Stimulated activated CD8-positive, alpha-beta memory T cell treated with anti-CD3 and anti-CD28 coated beads, Interleukin-12 subunit alpha, Interleukin-12 subunit beta, amount 100 ng/mL, for 24 hours (primary cell): ENCODE measurements around the gene DAGLA.
A peak's percentile ranks its signal among the peaks of the same experiment; 100 is the strongest.

Experiments used
- DNase-seq: peaks from one replicate; pipeline ENCODE4 v3.0.0-alpha.2; 2020; ENCODE audit errors: extremely low read depth

The DAGLA gene

GRCh38 chr11:61728940-61729219 is 48.7 kb downstream of the DAGLA start:
- DNase-seq, result no peak

GRCh38 chr11:61730240-61730994 is 50.2 kb downstream of the DAGLA start:
- DNase-seq, result no peak

DNA sequence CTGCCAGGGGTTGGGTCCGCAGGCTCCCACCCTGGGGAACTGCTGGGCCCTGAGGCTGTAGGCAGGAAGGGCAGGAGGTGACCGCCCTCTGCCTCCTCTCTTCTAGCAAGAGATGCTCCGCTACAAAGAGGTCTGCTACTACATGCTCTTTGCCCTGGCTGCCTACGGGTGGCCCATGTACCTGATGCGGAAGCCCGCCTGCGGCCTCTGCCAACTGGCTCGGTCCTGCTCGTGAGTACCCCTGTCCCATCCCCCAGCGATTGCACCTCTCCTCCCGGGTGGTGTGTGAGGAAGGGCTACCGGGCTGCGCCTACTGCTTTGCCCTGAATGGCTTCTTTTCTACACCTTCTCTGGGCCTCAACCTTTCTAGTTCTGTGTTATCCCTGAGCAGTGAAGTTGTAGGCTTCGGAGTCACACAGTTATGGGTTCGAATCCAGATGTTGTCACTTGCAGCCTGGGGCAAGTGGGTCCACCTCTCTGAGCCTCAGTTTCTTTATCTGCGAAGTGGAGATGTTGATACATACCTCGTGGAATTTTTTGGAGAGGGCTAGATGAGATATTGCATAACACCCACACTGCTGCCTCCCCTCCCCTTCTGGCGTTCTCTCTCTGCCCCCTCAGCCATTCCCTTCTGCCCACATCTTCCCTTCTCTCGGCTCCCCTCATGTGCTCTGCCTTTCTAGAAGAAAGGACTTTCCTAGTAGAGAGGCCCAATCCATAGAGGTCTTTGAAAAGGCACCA is 51.2 kb downstream of the DAGLA start:
- DNase-seq, result no peak

- DNase-seq, result no peak
Observed at GRCh38 chr11:61731952-61732675, 51.9 kb downstream of the DAGLA start.

GRCh38 chr11:61732705-61733104 is 52.5 kb downstream of the DAGLA start:
- DNase-seq, result no peak

DNA sequence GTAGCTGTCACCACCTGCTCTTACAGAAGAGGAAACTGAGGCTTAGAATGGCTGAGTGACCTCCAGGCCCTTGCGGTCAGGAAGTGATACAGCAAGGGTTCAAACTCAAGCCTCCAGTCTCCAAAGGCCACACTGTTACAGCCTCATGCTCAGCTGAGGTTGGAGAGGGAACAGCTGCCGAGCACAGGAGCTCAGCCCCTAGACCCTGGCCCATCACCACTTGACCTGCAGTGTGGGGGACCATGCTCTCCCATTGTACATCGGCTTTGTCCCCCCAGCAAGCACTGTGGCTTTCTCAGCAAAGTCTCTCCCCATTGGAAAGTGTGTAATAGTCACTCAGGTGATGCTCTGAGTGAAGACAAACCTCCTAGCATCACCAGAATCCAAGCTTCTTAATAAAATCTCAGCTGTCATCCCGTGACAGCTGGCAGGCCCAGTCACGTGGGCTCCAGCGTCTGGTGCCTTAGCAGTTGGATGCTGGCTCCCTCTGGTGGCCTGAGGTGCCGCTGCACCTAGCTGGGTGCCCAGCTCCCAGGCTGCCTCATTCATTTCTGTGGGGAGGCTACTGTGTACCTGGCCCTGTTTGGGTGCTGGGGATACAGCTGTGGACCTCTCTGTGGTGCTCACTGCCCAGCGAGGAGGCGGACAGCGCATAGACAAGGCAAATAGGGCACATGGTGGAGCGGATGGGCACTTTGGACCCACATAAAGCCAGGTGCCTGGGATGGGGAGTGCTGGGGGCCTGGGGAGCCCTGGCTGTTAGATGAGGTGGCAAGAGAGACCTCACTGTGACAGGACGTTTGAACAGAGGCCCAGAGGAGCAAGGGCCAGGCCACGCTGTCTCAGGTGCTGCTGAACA is 53.2 kb downstream of the DAGLA start:
- DNase-seq, result peak; percentile 55

DNA sequence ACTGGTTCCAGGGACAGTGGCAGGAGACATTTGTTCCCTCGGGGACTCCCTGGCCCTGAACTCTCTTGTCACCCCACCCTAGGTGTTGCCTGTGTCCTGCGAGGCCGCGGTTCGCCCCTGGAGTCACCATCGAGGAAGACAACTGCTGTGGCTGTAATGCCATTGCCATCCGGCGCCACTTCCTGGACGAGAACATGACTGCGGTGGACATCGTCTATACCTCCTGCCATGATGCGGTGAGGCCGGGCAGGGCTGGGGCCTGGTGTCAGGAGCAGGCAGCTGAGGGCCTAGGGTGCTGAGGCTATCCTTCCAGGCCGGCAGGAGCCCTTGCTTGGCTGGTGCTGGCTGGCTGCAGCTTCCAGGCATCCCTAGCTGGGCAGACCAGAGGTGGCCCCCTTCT is 54.6 kb downstream of the DAGLA start:
- no peak for DNase-seq

GRCh38 chr11:61735391-61735790 is 55.2 kb downstream of the DAGLA start:
- DNase-seq, result no peak

DNA sequence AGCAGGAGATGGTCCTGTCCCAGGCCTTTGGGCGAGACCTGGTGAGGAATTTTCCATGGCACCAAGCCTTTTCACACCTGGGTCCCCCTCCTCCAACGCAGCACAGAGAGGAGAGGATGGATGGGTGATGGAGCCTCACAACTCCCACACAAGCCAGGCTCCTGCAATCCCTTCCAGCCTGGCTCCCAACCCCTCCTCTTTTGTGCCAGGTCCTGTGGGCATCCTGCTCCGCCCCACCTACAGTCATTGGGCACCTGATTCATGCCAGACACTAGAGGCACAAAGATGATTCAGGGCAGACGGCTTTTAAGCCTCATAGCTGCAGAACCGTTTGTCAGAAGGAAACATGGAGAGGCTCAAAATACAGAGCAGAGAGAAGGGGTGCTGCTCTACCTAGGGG is 56.1 kb downstream of the DAGLA start:
- DNase-seq, result no peak

DNA sequence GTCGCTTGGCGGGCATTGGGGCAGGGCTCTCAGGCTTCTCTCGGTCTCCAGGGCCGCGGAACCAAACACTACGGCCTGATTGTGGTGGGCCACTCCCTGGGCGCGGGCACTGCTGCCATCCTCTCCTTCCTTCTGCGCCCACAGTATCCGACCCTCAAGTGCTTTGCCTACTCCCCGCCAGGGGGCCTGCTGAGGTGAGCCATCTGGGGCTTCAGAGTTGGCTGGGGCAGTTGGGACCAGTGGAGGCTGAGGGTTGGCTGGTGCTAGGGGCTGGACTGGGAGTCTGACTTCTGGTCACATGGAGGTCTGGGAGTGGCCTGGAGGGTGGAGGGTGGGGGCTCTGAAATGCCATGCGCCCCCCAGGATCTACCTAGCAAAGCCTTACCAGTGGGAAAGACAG is 56.9 kb downstream of the DAGLA start:
- no peak for DNase-seq

GRCh38 chr11:61737636-61738386 is 57.6 kb downstream of the DAGLA start:
- no peak for DNase-seq

DNA sequence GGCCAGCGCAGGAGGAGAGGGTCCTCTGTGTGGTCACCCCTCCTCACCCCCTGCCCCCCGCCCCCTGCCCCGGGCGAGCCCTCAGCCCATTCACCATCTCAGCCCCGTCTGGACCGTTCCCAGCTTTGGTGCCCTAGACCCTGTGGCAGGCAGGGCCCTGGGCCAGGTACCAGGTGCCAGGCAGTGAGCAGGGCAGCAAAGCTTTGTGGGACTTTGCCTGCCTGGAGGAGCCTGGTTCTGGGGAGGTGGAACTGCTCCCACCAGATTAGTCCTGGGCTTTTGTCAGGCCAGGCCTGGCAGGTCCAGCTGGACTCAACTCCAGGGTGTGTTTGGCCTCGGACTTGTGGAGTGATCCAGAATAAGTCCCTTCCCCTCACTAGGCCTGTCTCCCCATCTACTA is 58.6 kb downstream of the DAGLA start:
- DNase-seq, result no peak

DNA sequence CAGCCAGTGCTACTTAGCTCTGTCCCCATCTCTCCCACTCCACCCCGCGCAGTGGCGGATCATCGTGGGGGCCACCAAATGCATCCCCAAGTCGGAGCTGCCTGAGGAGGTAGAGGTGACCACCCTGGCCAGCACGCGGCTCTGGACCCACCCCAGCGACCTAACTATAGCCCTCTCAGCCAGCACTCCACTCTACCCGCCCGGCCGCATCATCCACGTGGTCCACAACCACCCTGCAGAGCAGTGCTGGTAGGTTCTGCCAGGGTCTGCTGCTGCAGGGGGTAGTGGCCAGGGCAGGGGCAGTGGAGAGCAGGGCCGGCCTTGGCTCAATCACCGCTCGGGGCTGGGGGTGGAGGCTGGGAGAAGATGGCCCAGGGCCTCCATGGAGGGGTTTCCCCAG is 59.2 kb downstream of the DAGLA start:
- no peak for DNase-seq

- no peak for DNase-seq
Observed at GRCh38 chr11:61739966-61740365, 59.8 kb downstream of the DAGLA start.

DNA sequence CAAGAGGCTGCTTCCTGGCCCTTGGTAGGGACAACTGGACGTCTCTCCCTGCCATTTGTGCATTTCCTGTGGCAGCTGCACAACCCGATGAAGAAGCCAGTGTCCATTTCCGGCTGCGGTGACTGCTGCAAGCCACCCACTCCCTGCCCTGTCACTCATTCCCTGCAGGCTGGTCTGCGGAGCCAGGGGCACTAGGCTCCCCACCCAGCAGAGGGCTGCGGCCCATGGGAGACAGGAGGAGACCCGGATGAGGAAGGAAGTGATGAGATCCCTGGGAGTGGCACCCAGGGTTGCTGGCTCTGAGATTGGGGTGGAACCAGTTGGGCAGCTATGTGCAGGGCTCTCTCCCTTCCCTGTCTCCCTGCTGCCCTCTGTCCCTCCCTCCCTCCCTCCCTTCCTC is 62.2 kb downstream of the DAGLA start:
- no peak for DNase-seq

DNA sequence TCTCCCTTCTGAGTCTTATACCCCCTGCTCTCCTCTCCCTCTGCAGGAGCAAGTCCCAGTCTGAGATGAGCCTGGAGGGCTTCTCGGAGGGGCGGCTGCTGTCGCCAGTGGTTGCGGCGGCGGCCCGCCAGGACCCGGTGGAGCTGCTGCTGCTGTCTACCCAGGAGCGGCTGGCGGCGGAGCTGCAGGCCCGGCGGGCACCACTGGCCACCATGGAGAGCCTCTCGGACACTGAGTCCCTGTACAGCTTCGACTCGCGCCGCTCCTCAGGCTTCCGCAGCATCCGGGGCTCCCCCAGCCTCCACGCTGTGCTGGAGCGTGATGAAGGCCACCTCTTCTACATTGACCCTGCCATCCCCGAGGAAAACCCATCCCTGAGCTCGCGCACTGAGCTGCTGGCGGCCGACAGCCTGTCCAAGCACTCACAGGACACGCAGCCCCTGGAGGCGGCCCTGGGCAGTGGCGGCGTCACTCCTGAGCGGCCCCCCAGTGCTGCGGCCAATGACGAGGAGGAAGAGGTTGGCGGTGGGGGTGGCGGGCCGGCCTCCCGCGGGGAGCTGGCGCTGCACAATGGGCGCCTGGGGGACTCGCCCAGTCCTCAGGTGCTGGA is 63.4 kb downstream of the DAGLA start:
- DNase-seq, result no peak

DNA sequence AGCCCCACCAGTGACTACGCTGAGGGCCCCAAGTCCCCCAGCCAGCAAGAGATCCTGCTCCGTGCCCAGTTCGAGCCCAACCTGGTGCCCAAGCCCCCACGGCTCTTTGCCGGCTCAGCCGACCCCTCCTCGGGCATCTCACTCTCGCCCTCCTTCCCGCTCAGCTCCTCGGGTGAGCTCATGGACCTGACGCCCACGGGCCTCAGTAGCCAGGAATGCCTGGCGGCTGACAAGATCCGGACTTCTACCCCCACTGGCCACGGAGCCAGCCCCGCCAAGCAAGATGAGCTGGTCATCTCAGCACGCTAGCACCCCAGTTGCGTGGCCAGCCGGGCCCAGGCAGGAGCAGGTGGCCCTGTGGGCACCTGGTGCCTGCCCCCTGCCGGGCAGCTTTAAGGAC is 64.0 kb downstream of the DAGLA start:
- no peak for DNase-seq

GRCh38 chr11:61744609-61745156 is 64.5 kb downstream of the DAGLA start:
- DNase-seq, result no peak

DNA sequence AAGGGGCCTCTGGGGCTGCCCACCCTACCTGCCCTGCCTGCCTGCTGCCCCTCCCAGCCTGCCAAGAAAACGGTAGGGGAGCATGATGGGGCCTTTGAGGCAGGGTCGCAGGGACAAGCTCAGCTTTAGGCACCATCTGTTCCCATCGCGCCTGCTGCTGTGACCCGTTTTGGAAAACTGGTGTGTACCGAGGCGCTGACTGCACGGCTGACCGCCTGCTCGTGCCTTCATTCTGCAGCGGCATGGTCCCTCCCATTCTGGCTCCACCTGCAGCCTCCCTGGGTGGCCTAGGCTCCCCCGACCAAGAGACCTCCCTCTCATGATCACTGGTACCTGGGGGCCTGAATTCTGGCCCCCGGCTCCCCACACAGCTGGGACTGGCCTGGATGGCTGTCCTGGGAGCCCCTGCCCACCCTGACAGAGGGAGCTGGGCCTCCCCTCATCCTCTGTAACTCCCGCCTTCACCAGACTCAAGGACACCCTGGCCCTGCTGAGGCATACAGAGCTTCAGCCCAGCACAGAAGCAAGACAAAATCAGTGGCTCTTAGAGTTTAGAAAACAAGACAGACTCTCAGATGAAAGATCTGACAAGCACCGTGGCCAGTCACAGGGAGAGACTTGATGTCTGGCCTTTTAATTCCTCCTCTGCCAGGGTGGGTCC is 65.7 kb downstream of the DAGLA start:
- DNase-seq, result no peak
